ENCODE measurements around the gene CD8B. TPM values are rescaled to one million over a fixed set of nuclear protein-coding genes. Genes with fewer than 3 reads are reported as not detected.
A peak's percentile ranks its signal among the peaks of the same experiment; 100 is the strongest.
"Not testable (repeated sequence)": the region's sequence is repeated elsewhere in the genome, so short reads cannot be mapped to it uniquely, and the experiment has no call there.

The CD8B gene
- total and polyA plus RNA-seq, 7 donors = 0.71 to 11.6 (median 1.2) TPM; not detected in 2

GRCh38 chr2:86856498-86856897, 5.2 kb downstream of the CD8B start:
- H3K4me1 ChIP-seq; H3K9me3 ChIP-seq; H3K4me3 ChIP-seq; DNase-seq; intact Hi-C loops (cut with DNase I); H3K36me3 ChIP-seq; H3K27ac ChIP-seq; H3K27me3 ChIP-seq: not testable (repeated sequence)
- 71 to 92% methylated on average over 2 to 4 of the region's 4 CpGs for WGBS, 2 donors

- H3K4me3 ChIP-seq; intact Hi-C loops (cut with DNase I); H3K9me3 ChIP-seq; H3K27me3 ChIP-seq; DNase-seq; H3K27ac ChIP-seq; H3K36me3 ChIP-seq; H3K4me1 ChIP-seq: not testable (repeated sequence)
- WGBS, 2 donors = 66 to 75% methylated on average over 6 of the region's 6 CpGs
Observed at GRCh38 chr2:86855981-86856380, 5.7 kb downstream of the CD8B start.

GRCh38 chr2:86851581-86851980, 10.1 kb downstream of the CD8B start:
- intact Hi-C loops (cut with DNase I); H3K4me1 ChIP-seq; H3K4me3 ChIP-seq; H3K27me3 ChIP-seq; DNase-seq; H3K27ac ChIP-seq; H3K36me3 ChIP-seq; H3K9me3 ChIP-seq: not testable (repeated sequence)
- 65 to 78% methylated on average over 4 of the region's 4 CpGs for WGBS, 2 donors

- DNase-seq; H3K27me3 ChIP-seq; intact Hi-C loops (cut with DNase I); H3K36me3 ChIP-seq; H3K27ac ChIP-seq; H3K9me3 ChIP-seq; H3K4me3 ChIP-seq; H3K4me1 ChIP-seq: not testable (repeated sequence)
- WGBS, 2 donors = 81 to 90% methylated on average over 6 of the region's 6 CpGs
Observed at GRCh38 chr2:86842607-86843234, 19.0 kb downstream of the CD8B start.

- H3K9me3 ChIP-seq; H3K4me3 ChIP-seq; H3K27ac ChIP-seq; H3K27me3 ChIP-seq; DNase-seq; H3K36me3 ChIP-seq; intact Hi-C loops (cut with DNase I): not testable (repeated sequence)
- peaks cover 0 to 10% (median 0%) of the 10 kb centered on the region in 4 donors for H3K4me1 ChIP-seq
- WGBS, 2 donors = 58 to 79% methylated on average over 6 of the region's 8 CpGs
Observed at GRCh38 chr2:86841330-86841729, 20.4 kb downstream of the CD8B start.

- H3K4me1 ChIP-seq = peaks cover 0 to 10% (median 0%) of the 10 kb centered on the region in 4 donors
- H3K4me3 ChIP-seq; DNase-seq; H3K27ac ChIP-seq; H3K36me3 ChIP-seq; intact Hi-C loops (cut with DNase I); H3K9me3 ChIP-seq; H3K27me3 ChIP-seq: not testable (repeated sequence)
- 83 to 91% methylated on average over 9 of the region's 11 CpGs for WGBS, 2 donors
Observed at GRCh38 chr2:86839871-86840548, 21.7 kb downstream of the CD8B start.

GRCh38 chr2:86839455-86839854, 22.2 kb downstream of the CD8B start:
- H3K9me3 ChIP-seq; DNase-seq; H3K36me3 ChIP-seq; H3K27ac ChIP-seq; H3K4me3 ChIP-seq; intact Hi-C loops (cut with DNase I); H3K27me3 ChIP-seq: not testable (repeated sequence)
- 88 to 93% methylated on average over 7 of the region's 7 CpGs for WGBS, 2 donors
- peaks cover 0 to 10% (median 0%) of the 10 kb centered on the region in 4 donors for H3K4me1 ChIP-seq

- peak overlapping the region in 1 of 4 donors; percentile 18 for H3K4me3 ChIP-seq
- 64 to 70% methylated on average over 6 to 7 of the region's 7 CpGs for WGBS, 2 donors
- H3K9me3 ChIP-seq; H3K27me3 ChIP-seq; DNase-seq; H3K36me3 ChIP-seq; intact Hi-C loops (cut with DNase I): not testable (repeated sequence)
- H3K4me1 ChIP-seq = peaks cover 0 to 10% (median 0%) of the 10 kb centered on the region in 4 donors
- peak overlapping the region in 3 of 4 donors; percentile 65 to 74 (median 65) for H3K27ac ChIP-seq
Observed at GRCh38 chr2:86837714-86838113, 24.0 kb downstream of the CD8B start.

GRCh38 chr2:86836915-86837695, 24.6 kb downstream of the CD8B start:
- H3K36me3 ChIP-seq; H3K27me3 ChIP-seq; H3K9me3 ChIP-seq; intact Hi-C loops (cut with DNase I): not testable (repeated sequence)
- DNase-seq = peak; percentile 93
- TF ChIP-seq POLR2AphosphoS5 (IDR thresholded peaks at IDR 0.05) (peak; percentile 47 to 74 (median 72)), EP300 (IDR thresholded peaks at IDR 0.05) (peak in 2 of 4 donors; percentile 40 to 79)
- Histone ChIP-seq H3K4me3 (peak overlapping the region in 3 of 4 donors; percentile 9 to 21 (median 18)), H3K27ac (peak overlapping the region; percentile 38 to 74 (median 69)), H3K4me1 (peaks cover 0 to 10% (median 0%) of the 10 kb centered on the region in 4 donors)
- WGBS, 2 donors = 30 to 44% methylated on average over 15 to 16 of the region's 19 CpGs

- DNase-seq; H3K36me3 ChIP-seq; H3K9me3 ChIP-seq; H3K27ac ChIP-seq; H3K27me3 ChIP-seq; H3K4me3 ChIP-seq; intact Hi-C loops (cut with DNase I): not testable (repeated sequence)
- WGBS, 2 donors = 66 to 77% methylated on average over 4 of the region's 4 CpGs
- H3K4me1 ChIP-seq = peaks cover 0 to 10% (median 0%) of the 10 kb centered on the region in 4 donors
Observed at GRCh38 chr2:86835548-86835889, 26.2 kb downstream of the CD8B start.

All from sigmoid colon (tissue), 7 donors.